Stimulated activated CD4-positive, alpha-beta T cell treated with anti-CD3 and anti-CD28 coated beads, Interleukin-2, amount 100 ng/mL, for 48 hours (primary cell): ENCODE results near the gene CCL17.
"Not testable (repeated sequence)": the region's sequence is repeated elsewhere in the genome, so short reads cannot be mapped to it uniquely, and the experiment has no call there.

Source experiments
- DNase-seq, 2 donors: peaks; one replicate each; pipeline ENCODE4 v3.0.0-alpha.2; 2020

CCL17 gene

DNA sequence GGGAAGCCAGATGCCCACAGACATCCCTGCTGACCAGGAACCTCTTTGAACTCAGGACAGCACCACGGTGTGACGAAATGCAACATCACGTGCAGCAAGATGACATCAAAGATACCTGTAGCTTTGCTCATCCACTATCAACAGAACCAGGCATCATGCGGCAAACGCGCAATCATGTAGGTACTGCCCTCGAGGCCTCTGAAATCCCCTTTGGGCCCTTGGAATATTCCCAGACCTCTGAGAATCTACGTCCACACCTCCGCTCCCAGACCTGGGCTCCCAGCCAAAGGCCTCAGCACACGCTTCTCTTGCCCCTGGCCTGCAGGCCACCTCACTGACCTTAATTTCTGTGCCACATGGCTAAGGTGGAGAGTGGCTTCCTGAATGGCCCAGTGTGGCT is 25.0 kb upstream of the CCL17 start:
- no peak for DNase-seq

GRCh38 chr16:57380671-57381462 is 23.7 kb upstream of the CCL17 start:
- no peak for DNase-seq

GRCh38 chr16:57381791-57382534 is 22.6 kb upstream of the CCL17 start:
- DNase-seq: no peak

DNA sequence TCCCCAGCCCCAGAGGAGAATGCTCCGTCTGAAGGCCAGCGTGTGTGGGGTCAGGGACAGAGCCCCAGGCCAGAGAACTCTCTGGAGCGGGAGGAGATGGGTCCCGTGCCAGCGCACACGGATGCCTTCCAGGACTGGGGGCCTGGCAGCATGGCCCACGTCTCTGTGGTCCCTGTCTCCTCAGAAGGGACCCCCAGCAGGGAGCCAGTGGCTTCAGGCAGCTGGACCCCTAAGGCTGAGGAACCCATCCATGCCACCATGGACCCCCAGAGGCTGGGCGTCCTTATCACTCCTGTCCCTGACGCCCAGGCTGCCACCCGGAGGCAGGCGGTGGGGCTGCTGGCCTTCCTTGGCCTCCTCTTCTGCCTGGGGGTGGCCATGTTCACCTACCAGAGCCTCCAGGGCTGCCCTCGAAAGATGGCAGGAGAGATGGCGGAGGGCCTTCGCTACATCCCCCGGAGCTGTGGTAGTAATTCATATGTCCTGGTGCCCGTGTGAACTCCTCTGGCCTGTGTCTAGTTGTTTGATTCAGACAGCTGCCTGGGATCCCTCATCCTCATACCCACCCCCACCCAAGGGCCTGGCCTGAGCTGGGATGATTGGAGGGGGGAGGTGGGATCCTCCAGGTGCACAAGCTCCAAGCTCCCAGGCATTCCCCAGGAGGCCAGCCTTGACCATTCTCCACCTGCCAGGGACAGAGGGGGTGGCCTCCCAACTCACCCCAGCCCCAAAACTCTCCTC is 21.9 kb upstream of the CCL17 start:
- no peak for DNase-seq

DNA sequence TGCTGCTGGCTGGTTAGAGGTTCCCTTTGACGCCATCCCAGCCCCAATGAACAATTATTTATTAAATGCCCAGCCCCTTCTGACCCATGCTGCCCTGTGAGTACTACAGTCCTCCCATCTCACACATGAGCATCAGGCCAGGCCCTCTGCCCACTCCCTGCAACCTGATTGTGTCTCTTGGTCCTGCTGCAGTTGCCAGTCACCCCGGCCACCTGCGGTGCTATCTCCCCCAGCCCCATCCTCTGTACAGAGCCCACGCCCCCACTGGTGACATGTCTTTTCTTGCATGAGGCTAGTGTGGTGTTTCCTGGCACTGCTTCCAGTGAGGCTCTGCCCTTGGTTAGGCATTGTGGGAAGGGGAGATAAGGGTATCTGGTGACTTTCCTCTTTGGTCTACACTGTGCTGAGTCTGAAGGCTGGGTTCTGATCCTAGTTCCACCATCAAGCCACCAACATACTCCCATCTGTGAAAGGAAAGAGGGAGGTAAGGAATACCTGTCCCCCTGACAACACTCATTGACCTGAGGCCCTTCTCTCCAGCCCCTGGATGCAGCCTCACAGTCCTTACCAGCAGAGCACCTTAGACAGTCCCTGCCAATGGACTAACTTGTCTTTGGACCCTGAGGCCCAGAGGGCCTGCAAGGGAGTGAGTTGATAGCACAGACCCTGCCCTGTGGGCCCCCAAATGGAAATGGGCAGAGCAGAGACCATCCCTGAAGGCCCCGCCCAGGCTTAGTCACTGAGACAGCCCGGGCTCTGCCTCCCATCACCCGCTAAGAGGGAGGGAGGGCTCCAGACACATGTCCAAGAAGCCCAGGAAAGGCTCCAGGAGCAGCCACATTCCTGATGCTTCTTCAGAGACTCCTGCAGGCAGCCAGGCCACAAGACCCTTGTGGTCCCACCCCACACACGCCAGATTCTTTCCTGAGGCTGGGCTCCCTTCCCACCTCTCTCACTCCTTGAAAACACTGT is 21.0 kb upstream of the CCL17 start:
- DNase-seq: no peak

GRCh38 chr16:57384248-57385070 is 20.1 kb upstream of the CCL17 start:
- no peak for DNase-seq

DNA sequence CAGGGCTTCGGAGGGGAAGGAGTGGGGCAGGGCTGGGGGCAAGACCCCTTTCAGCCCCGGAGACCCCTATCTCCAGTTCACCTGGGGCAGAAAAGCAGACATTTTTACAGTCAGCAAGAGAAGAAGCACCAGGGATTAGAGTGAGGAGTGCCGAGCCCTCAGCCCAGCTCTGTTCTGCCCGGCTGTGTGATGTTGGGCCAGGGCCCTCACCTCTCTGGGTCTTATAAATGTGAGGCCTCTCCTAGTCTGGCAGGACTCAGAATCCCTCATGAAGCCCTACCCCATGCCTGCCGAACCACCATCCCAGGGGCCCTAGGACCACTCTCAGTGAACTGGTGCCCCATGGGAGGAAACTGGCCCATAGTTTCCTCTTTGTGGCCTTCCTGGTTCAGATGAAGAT is 19.5 kb upstream of the CCL17 start:
- DNase-seq: no peak

- no peak for DNase-seq
Measured at GRCh38 chr16:57386381-57386951, 18.1 kb upstream of the CCL17 start.

DNA sequence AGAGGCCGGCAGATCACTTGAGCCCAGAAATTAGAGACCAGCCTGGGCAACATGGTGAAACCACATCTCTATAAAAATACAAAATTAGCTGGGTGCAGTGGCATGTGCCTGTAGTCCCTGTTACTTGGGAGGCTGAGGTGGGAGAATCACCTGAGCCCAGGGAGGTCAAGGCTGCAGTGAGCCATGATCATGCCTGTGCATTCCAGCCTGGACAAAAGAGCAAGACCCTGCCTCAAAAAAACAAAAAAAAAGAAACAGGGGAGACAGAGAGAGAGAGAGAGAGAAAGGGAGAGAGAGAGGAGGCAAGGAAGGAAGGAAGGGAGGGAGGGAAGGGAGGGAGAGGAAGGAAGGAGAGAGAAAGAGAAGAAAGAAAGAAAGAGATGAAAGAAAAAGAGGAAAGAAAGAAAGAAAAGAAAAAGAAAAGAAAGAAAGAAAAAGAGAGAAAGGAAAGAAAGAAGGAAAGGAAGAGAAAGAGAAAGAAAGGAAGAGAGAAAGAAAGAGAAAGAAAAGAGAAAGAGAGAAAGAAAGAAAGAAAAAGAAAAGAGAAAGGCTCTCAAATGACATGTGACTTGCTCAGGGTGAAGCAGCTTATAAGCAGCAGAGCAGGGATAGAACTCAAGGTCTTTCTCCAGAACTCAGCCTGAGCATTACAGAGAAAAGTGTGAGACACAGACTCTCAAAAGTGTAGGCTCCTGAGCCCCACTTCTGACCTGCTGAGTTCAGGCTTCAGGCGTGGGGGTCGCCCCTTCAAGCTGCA is 16.8 kb upstream of the CCL17 start:
- no peak for DNase-seq

DNA sequence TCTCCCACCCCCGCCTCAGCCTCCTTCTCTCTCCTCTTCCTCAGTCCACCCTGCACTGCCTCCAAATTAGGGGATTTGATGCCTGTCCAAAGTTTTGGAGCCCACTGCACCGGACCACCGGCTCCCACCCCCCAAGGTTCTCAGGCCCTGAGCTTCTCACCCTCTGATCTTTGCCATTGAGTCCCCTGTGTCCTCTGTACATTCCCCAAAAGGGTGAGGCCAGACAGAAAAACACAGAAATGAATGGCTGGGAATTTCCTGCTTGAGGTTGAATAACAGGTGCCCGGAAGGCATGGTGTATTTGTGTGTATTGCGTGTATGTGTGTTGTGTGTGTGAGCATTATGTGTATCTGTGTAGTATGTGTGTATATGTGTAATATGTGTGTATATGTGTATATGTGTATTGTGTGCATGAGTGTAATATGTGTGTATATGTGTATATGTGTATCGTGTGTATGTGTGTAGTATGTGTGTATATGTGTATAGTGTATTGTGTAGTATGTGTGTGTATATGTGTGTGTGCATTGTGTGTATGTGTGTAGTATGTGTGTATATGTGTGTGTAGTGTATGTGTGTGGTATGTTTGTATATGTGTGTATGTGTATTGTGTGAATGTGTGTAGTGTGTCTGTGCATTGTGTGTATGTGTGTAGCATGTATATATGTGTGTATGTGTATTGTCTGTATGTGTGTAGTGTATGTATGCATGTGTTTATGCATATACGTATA is 16.0 kb upstream of the CCL17 start:
- DNase-seq: no peak

- no peak for DNase-seq
Measured at GRCh38 chr16:57389087-57389468, 15.5 kb upstream of the CCL17 start.

- no peak for DNase-seq
Measured at GRCh38 chr16:57390636-57391295, 13.8 kb upstream of the CCL17 start.

DNA sequence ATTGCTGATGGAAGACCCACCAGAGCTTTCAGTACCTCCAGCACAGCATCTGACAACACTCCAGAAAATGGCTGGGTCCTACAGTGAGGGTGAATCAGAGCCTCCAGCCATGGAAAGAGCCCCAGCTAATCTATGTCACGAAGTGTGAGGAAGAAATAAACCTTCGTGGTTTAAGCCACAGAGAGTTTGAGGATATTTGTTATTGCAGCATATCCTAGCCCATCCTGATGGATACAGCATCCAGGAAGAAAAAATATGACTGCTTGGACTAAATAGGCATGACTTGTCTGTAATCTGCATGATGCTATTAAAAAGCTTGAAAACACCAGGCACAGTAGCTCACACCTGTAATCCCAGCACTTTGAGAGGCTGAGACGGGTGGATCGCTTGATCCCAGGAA is 13.3 kb upstream of the CCL17 start:
- no peak for DNase-seq

GRCh38 chr16:57391708-57392107 is 12.9 kb upstream of the CCL17 start:
- no peak for DNase-seq

- DNase-seq: no peak
Measured at GRCh38 chr16:57392694-57393093, 11.9 kb upstream of the CCL17 start.

DNA sequence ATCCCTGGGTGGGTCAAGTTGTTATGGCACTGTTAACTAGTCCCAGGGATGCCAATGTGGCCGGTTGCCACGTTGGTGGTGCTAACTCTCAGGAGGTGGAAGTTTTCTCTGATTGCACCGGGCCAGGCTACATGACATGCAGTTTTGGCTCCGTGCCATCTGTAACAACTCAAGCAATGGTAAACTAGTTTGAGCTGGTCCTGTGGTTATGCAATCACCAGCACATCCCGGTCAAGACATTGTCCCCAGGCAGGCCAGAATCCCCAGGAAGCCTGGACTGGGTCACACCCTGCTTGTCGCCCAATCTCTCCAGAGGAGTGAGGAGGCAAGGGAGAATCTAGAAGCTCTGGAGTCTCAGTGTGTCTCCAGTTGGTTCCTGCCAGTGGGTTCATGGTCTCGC is 10.1 kb upstream of the CCL17 start:
- no peak for DNase-seq

- no peak for DNase-seq
Measured at GRCh38 chr16:57395026-57395425, 9.5 kb upstream of the CCL17 start.

DNA sequence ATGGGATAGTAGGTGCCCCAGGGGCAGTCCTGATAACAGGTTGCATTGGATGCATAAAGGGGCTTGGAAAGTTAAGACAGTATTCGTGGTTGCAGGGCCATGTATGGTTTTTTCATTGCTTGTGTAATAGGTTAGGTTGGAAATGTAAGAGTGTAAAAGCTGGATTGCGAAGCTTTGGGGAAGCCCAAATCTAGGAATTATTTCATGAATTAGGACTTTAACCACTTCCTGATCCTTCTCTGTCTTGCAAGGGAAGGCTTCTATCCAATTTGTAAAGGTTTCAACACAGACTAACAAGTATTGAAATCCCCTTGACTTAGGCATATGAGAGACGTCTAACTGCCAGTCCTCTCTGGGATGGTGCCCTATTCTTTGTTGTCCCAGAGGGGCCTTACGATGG is 7.8 kb upstream of the CCL17 start:
- no peak for DNase-seq

DNA sequence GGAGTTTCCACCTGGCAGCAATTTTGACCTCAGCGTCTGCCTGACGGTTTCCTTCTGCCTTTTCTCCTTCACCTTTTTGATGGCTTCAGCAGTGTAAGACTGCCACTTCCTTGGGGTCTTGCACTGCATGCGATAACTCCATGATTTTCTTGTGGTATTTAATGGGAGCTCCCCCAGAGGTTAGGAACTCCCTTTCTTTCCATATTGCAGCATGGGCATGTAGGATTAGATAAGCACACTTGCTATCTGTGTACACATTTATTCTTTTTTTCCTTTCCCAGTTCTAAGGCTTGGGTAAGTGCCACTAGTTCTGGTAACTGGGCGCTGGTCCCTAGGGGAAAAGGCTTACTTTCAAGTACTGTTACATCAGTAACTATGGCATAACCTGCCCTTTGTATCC is 7.1 kb upstream of the CCL17 start:
- DNase-seq: not testable (repeated sequence)
